EH (cell line): ENCODE measurements around the gene DNPH1.

ENCODE experiments used
- DNase-seq: peaks from one replicate; pipeline ENCODE4 v3.0.0-alpha.2; 2015; ENCODE audit warnings: low read depth

The DNPH1 gene

GRCh38 chr6:43181942-43182860, 47.1 kb downstream of the DNPH1 start, which contains the start of gene CUL9:
TSS of gene CUL9 (plus strand) at chr6:43182196. CDS start at chr6:43184311, 2,115 bp downstream.
- DNase-seq, result peak; percentile 74

- no peak for DNase-seq
Measured at GRCh38 chr6:43181621-43181941, 47.7 kb downstream of the DNPH1 start.

- peak; percentile 19 for DNase-seq
Measured at GRCh38 chr6:43180985-43181384, 48.3 kb downstream of the DNPH1 start.

- DNase-seq, result no peak
Measured at GRCh38 chr6:43180058-43180457, 49.2 kb downstream of the DNPH1 start.

GRCh38 chr6:43178951-43179830, 50.1 kb downstream of the DNPH1 start:
- no peak for DNase-seq

GRCh38 chr6:43178150-43178549, 51.1 kb downstream of the DNPH1 start:
- DNase-seq, result no peak

GRCh38 chr6:43176423-43176786, 52.9 kb downstream of the DNPH1 start:
- DNase-seq, result no peak

- DNase-seq, result peak; percentile 9
Measured at GRCh38 chr6:43175676-43176422, 53.4 kb downstream of the DNPH1 start.
